Measurements from ENCODE around the gene DENND4A. TPM values are rescaled to one million over a fixed set of nuclear protein-coding genes. Genes with fewer than 3 reads are reported as not detected.

The DENND4A gene
- polyA plus RNA-seq, 2 of the 4 experiments (the other 2 are of a cell fraction), result 5.6 to 16.8 TPM

GRCh38 chr15:65804252-65804931, 12.3 kb upstream of the DENND4A start:
- CTCF ChIA-PET, result interaction anchor here (0.9 to 1.9 kb wide), 3 partner anchors 13 to 25 kb away, joined by 3 to 9 read pairs (median 5); no protein-coding TSS in a partner anchor
- 55% methylated on average over 1 of the region's 1 CpG for WGBS (ENCODE audit: missing lambda C conversion rate)
- DNase-seq (ENCODE audit: low read depth in 1 of 2, low spot score in 1 of 2), result no peak

GRCh38 chr15:65801229-65801805, 9.2 kb upstream of the DENND4A start:
- no peak for FAIRE-seq
- ChIA-PET CTCF (interaction anchor here (0.6 to 3.1 kb wide), 7 partner anchors 8 to 163 kb away, joined by 3 to 11 read pairs (median 4); no protein-coding TSS in a partner anchor), POLR2A (no interaction called here)
- Histone ChIP-seq H3K4me1 (peaks cover 20% of the 10 kb centered on the region), H3K4me2 (0 out of 3 replicates have a peak overlapping the region, but pooled peaks have one; percentile 11), H3K4me3 (no peak overlapping the region), H3K9me3 (no peaks in the 10 kb centered on the region), H3K27ac (no peak overlapping the region)
- no peak for DNase-seq (ENCODE audit: low read depth in 1 of 2, low spot score in 1 of 2)
- ATAC-seq, result no peak
- TF ChIP-seq CBX8 (IDR thresholded peaks at IDR 0.05) (no peak), EP300 (IDR thresholded peaks at IDR 0.05) (no peak), JUN (IDR thresholded peaks at IDR 0.05) (no peak), CHD2 (IDR thresholded peaks at IDR 0.05; ENCODE audit: low read length, partially characterized antibody) (no peak), KDM5A (IDR thresholded peaks at IDR 0.05) (no peak), GATA3 (IDR thresholded peaks at IDR 0.05; ENCODE audit: borderline replicate concordance) (no peak), ELK1 (IDR thresholded peaks at IDR 0.05; ENCODE audit: low read depth, low read length) (no peak), ATOH8 (CRISPR knock-in tag; IDR thresholded peaks at IDR 0.05; ENCODE audit: low read depth) (no peak)
- whole genome bisulfite sequencing (ENCODE audit: missing lambda C conversion rate), result 52% methylated on average over 2 of the region's 2 CpGs

More at GRCh38 chr15:65804252-65804931, 12.3 kb upstream of the DENND4A start:
- ATAC-seq (no peak), FAIRE-seq (no peak)
- Histone ChIP-seq H3K4me2 (no peak overlapping the region), H3K27ac (no peak overlapping the region), H3K9me3 (no peaks in the 10 kb centered on the region), H3K4me1 (peaks cover 8% of the 10 kb centered on the region; the same call in 2 of the 3 replicates), H3K4me3 (no peak overlapping the region)
- POLR2A ChIA-PET, result interaction anchor here (0.7 kb wide), 1 partner anchor 12 kb away, joined by 3 read pairs; no protein-coding TSS in a partner anchor
- TF ChIP-seq MAZ (IDR thresholded peaks at IDR 0.05; ENCODE audit: borderline replicate concordance, low read depth, low read length) (no peak), JUN (IDR thresholded peaks at IDR 0.05) (no peak), TP53 (CRISPR knock-in tag; IDR thresholded peaks at IDR 0.05) (no peak), POLR2AphosphoS2 (conservative IDR thresholded peaks at IDR 0.05; ENCODE audit: low read length) (no peak), ZNF302 (CRISPR knock-in tag; IDR thresholded peaks at IDR 0.05) (no peak), MAFK (IDR thresholded peaks at IDR 0.05; ENCODE audit: partially characterized antibody) (no peak), CHD2 (IDR thresholded peaks at IDR 0.05; ENCODE audit: low read length, partially characterized antibody) (no peak), ATOH8 (CRISPR knock-in tag; IDR thresholded peaks at IDR 0.05; ENCODE audit: low read depth) (no peak)

GRCh38 chr15:65796610-65797078, 4.6 kb upstream of the DENND4A start:
- ATAC-seq, result no peak

More at GRCh38 chr15:65796610-65797078, 4.6 kb upstream of the DENND4A start:
- ChIA-PET CTCF (interaction anchor here (0.8 to 2.9 kb wide), 5 partner anchors 27 to 186 kb away, joined by 3 to 13 read pairs (median 5); partner anchors contain the start of gene INTS14), POLR2A (interaction anchor here (0.6 to 3.1 kb wide), 4 partner anchors 36 to 543 kb away, joined by 3 to 19 read pairs (median 4); partner anchors contain the start of genes RAB11A and RNU5B-1)
- FAIRE-seq, result peak; percentile 65
- Histone ChIP-seq H3K9me3 (no peaks in the 10 kb centered on the region), H3K27ac (peak overlapping the region; percentile 37 to 71; a peak in 5 of 6 replicates), H3K4me3 (no peak overlapping the region), H3K4me1 (peaks cover 35% of the 10 kb centered on the region), H3K4me2 (peak overlapping the region; percentile 58)
- peak; percentile 44 to 80 for DNase-seq (ENCODE audit: low read depth in 1 of 2, low spot score in 1 of 2)
- WGBS (ENCODE audit: missing lambda C conversion rate), result 42% methylated on average over 1 of the region's 1 CpG
- peak; percentile 98 for TF ChIP-seq MAFK (IDR thresholded peaks at IDR 0.05; ENCODE audit: partially characterized antibody)
- TF ChIP-seq FOSL2 (IDR thresholded peaks at IDR 0.05), result peak; percentile 25; the same call in 1 of the 2 replicates
- peak; percentile 59 for TF ChIP-seq FOSL2 (CRISPR knock-in tag; IDR thresholded peaks at IDR 0.05)
- no peak for TF ChIP-seq ZFP36 (IDR thresholded peaks at IDR 0.05; ENCODE audit: borderline replicate concordance, partially characterized antibody)
- no peak for TF ChIP-seq RCOR1 (IDR thresholded peaks at IDR 0.05; ENCODE audit: low read depth, low read length)
- TF ChIP-seq ELK1 (IDR thresholded peaks at IDR 0.05; ENCODE audit: low read depth, low read length), result no peak
- TF ChIP-seq NFE2L2 (conservative IDR thresholded peaks at IDR 0.05; ENCODE audit: low read length), result peak; percentile 47; the same call in 1 of the 2 replicates
- TF ChIP-seq TP53 (CRISPR knock-in tag; IDR thresholded peaks at IDR 0.05), result no peak
